Gastroesophageal sphincter (tissue), 4 donors: Measurements from ENCODE around the gene KIRREL1. TPM values are rescaled to one million over a fixed set of nuclear protein-coding genes. Genes with fewer than 3 reads are reported as not detected.

Experiments
- ATAC-seq: fragments of 150-250 bp; one replicate; pipeline ENCODE4 v1.9.1; 2016; ENCODE audit warnings: mild to moderate bottlenecking, moderate library complexity
- H3K27ac ChIP-seq, 4 donors: fragments of 200-600 bp; sonication (generic) in 3 of 4; 1 replicate in 3 of 4; 2 replicates in 1 of 4; pipeline ENCODE4 v1.5.1; 2016 to 2019
- H3K27me3 ChIP-seq: fragments of 200-600 bp; sonication (generic); one replicate; pipeline ENCODE4 v1.5.1; 2019
- H3K36me3 ChIP-seq, 2 donors: fragments of 200-600 bp; sonication (generic); one replicate each; pipeline ENCODE4 v1.5.1; 2019; ENCODE audit warnings: control low read depth in 1 of 2
- H3K4me1 ChIP-seq, 3 donors: fragments of 200-600 bp; sonication (generic); 1 replicate in 2 of 3; 2 replicates in 1 of 3; pipeline ENCODE4 v1.5.1; 2016 to 2019; ENCODE audit warnings: control low read depth in 2 of 3
- H3K4me3 ChIP-seq, 2 donors: fragments of 200-600 bp; sonication (generic); one replicate each; pipeline ENCODE4 v1.5.1; 2019; ENCODE audit warnings: mild to moderate bottlenecking in 1 of 2, moderate library complexity in 1 of 2
- H3K9me3 ChIP-seq, 3 donors: fragments of 200-600 bp; sonication (generic); one replicate each; pipeline ENCODE4 v1.5.1; 2017 to 2019; ENCODE audit warnings: control low read depth in 2 of 3
- CTCF ChIP-seq, 4 experiments: fragments of 200-600 bp in 2 of 4; fragments of 450-650 bp in 2 of 4; sonication (generic) in 1 of 4; IDR thresholded peaks; one replicate each; pipeline ENCODE4 v1.5.1; 2017 to 2019; ENCODE audit warnings: antibody characterized with exemption in 4 of 4, mild to moderate bottlenecking in 2 of 4, moderate library complexity in 2 of 4
- EP300 ChIP-seq: sonication (generic); formaldehyde crosslinking; IDR thresholded peaks from one replicate; pipeline ENCODE4 v1.6.1; 2017; ENCODE audit warnings: antibody characterized with exemption, mild to moderate bottlenecking
- POLR2A ChIP-seq, 2 donors: fragments of 450-650 bp; IDR thresholded peaks; one replicate each; pipeline ENCODE4 v1.6.1; 2017; ENCODE audit warnings: antibody characterized with exemption in 2 of 2, mild to moderate bottlenecking in 2 of 2, moderate library complexity in 1 of 2
- POLR2AphosphoS5 ChIP-seq: sonication (generic); formaldehyde crosslinking; IDR thresholded peaks from one replicate; pipeline ENCODE4 v1.6.1; 2017; ENCODE audit warnings: antibody characterized with exemption
- WGBS, 2 donors: methylation state at CpG; one replicate each; pipeline ENCODE4 v1.1.5; 2018; ENCODE audit warnings: low coverage in 1 of 2; 5-methylcytosine and 5-hydroxymethylcytosine counted together
- total RNA-seq, 4 donors: library from RNA; depleted of rRNA; stranded (reverse); fragments of >200 nt; gene quantifications; one replicate each; pipeline ENCODE4 v1.1.0, GENCODE V29; 2016

The KIRREL1 gene
- total RNA-seq, 4 donors from 2014 or later, result 43.1 to 73.1 (median 48.1) TPM

- WGBS, 2 donors, result 83 to 86% methylated on average over 4 to 5 of the region's 5 CpGs
- no peaks in the 10 kb centered on the region for H3K36me3 ChIP-seq
- TF ChIP-seq POLR2AphosphoS5 (no peak), CTCF (IDR thresholded peaks at IDR 0.05) (no peak), EP300 (no peak), POLR2A (IDR thresholded peaks at IDR 0.05) (no peak)
- peaks cover 32% of the 10 kb centered on the region for H3K27me3 ChIP-seq
- H3K4me3 ChIP-seq, result no peak overlapping the region
- H3K4me1 ChIP-seq, result no peaks in the 10 kb centered on the region
- H3K27ac ChIP-seq, result no peak overlapping the region
- no peaks in the 10 kb centered on the region for H3K9me3 ChIP-seq
- no peak for ATAC-seq
These were observed 42.2 kb upstream of the KIRREL1 start for GRCh38 chr1:157951230-157951629.

- ATAC-seq, result no peak
- Histone ChIP-seq H3K4me3 (no peak overlapping the region), H3K27me3 (peaks cover 37% of the 10 kb centered on the region), H3K36me3 (no peaks in the 10 kb centered on the region), H3K9me3 (no peaks in the 10 kb centered on the region), H3K4me1 (no peaks in the 10 kb centered on the region), H3K27ac (no peak overlapping the region)
- WGBS, 2 donors, result 38 to 57% methylated on average over 3 of the region's 3 CpGs
- TF ChIP-seq CTCF (IDR thresholded peaks at IDR 0.05) (no peak), EP300 (no peak), POLR2AphosphoS5 (no peak), POLR2A (IDR thresholded peaks at IDR 0.05) (no peak)
These were observed 40.8 kb upstream of the KIRREL1 start for GRCh38 chr1:157952601-157953000.

GRCh38 chr1:157955221-157955620, 38.2 kb upstream of the KIRREL1 start:
- Histone ChIP-seq H3K27me3 (peaks cover 29% of the 10 kb centered on the region), H3K9me3 (no peaks in the 10 kb centered on the region), H3K4me1 (no peaks in the 10 kb centered on the region), H3K36me3 (no peaks in the 10 kb centered on the region), H3K27ac (no peak overlapping the region), H3K4me3 (no peak overlapping the region)
- ATAC-seq, result no peak
- no peak for TF ChIP-seq POLR2AphosphoS5
- TF ChIP-seq CTCF (IDR thresholded peaks at IDR 0.05), result no peak
- no peak for TF ChIP-seq POLR2A (IDR thresholded peaks at IDR 0.05)
- no peak for TF ChIP-seq EP300

GRCh38 chr1:157955857-157956256, 37.6 kb upstream of the KIRREL1 start:
- H3K9me3 ChIP-seq, result no peaks in the 10 kb centered on the region
- no peak for TF ChIP-seq POLR2A (IDR thresholded peaks at IDR 0.05)
- no peak overlapping the region for H3K4me3 ChIP-seq
- ATAC-seq, result no peak
- no peak overlapping the region for H3K27ac ChIP-seq
- H3K4me1 ChIP-seq, result no peaks in the 10 kb centered on the region
- H3K36me3 ChIP-seq, result no peaks in the 10 kb centered on the region
- H3K27me3 ChIP-seq, result peaks cover 27% of the 10 kb centered on the region
- 84 to 85% methylated on average over 3 to 6 of the region's 6 CpGs for WGBS, 2 donors

GRCh38 chr1:157956732-157957131, 36.7 kb upstream of the KIRREL1 start:
- Histone ChIP-seq H3K27me3 (peaks cover 27% of the 10 kb centered on the region), H3K9me3 (no peaks in the 10 kb centered on the region), H3K27ac (no peak overlapping the region), H3K4me1 (no peaks in the 10 kb centered on the region), H3K4me3 (no peak overlapping the region), H3K36me3 (no peaks in the 10 kb centered on the region)
- no peak for TF ChIP-seq CTCF (IDR thresholded peaks at IDR 0.05)
- no peak for TF ChIP-seq POLR2A (IDR thresholded peaks at IDR 0.05)
- no peak for TF ChIP-seq EP300
- no peak for TF ChIP-seq POLR2AphosphoS5
- 57 to 63% methylated on average over 2 of the region's 2 CpGs for WGBS, 2 donors
- no peak for ATAC-seq

- TF ChIP-seq POLR2AphosphoS5 (no peak), EP300 (no peak), CTCF (IDR thresholded peaks at IDR 0.05) (no peak), POLR2A (IDR thresholded peaks at IDR 0.05) (no peak)
- 20 to 43% methylated on average over 2 of the region's 3 CpGs for WGBS, 2 donors
- ATAC-seq, result no peak
These were observed 35.2 kb upstream of the KIRREL1 start for GRCh38 chr1:157958263-157958662.

More at GRCh38 chr1:157958263-157958662, 35.2 kb upstream of the KIRREL1 start:
- Histone ChIP-seq H3K36me3 (no peaks in the 10 kb centered on the region), H3K27ac (no peak overlapping the region), H3K4me1 (peaks cover 0 to 1% (median 0%) of the 10 kb centered on the region in 3 donors), H3K27me3 (peaks cover 40% of the 10 kb centered on the region), H3K9me3 (no peaks in the 10 kb centered on the region), H3K4me3 (no peak overlapping the region)
